Islet of Langerhans (tissue), 1 donor: ENCODE results near the gene PLCD1.
"Not testable (repeated sequence)": the region's sequence is repeated elsewhere in the genome, so short reads cannot be mapped to it uniquely, and the experiment has no call there.

Source experiments
- FAIRE-seq: peaks from one replicate; lab custom pipeline; 2011; peaks lifted over from hg19 to GRCh38; lab: Jason Lieb, UNC

Gene PLCD1

GRCh38 chr3:38036906-38037305 is 7.5 kb upstream of the PLCD1 start:
- no peak for FAIRE-seq

DNA sequence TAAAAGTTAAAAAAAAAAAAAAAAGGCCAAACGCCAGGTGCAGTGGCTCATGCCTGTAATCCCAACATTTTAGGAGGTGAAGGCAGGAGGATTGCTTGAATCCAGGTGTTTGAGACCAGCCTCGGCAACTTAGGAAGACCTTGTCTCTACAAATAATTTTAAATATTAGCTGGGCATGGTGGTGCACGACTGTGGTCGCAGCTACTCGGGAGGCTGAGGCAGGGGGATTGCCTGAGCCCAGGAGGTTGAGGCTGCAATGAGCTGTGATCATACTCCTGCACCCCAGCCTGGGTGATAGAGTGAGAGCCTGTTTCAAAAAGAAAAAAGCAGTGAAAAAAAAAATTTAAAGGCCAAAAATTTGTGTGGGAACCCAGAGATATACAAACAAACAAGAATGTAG is 6.8 kb upstream of the PLCD1 start:
- no peak for FAIRE-seq

DNA sequence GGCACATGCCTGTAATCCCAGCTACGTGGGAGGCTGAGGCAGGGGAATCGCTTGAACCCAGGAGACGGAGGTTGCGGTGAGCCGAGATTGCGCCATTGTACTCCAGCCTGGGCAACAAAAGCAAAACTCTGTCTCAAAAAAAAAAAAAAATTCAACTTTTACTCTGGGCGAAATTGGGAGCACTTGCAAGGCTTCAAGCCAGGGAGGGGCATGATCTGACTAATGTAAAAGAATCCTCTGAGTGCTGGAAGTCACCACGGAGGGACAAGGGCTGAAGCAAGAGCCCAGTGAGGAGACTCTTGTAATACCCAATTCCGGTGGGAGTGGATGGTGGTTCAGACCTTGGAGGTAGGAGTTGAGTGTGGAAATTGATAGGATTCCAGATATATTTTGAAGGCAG is 4.9 kb upstream of the PLCD1 start:
- FAIRE-seq: not testable (repeated sequence)

DNA sequence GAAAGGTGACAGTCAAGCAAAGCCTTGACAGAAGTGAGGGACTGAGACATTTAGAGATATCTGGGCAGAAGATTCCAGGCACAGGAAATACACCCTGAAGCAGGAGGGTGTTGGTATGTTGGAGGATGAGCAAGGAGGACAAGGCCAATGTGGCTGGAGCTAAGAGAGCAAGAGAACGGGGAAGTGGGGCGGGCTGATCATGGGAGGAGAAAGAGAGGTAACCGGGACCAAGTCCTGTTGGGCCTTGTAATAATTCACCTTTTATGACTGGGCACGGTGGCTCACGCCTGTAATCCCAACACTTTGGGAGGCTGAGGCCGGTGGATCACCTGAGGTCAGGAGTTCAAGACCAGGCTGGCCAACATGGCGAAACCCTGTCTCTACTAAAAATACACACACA is 4.1 kb upstream of the PLCD1 start:
- not testable (repeated sequence) for FAIRE-seq

GRCh38 chr3:38032328-38032865 is 3.0 kb upstream of the PLCD1 start:
- no peak for FAIRE-seq

- no peak for FAIRE-seq
Observed at GRCh38 chr3:38031022-38031994, 1.9 kb upstream of the PLCD1 start.

- no peak for FAIRE-seq
Observed at GRCh38 chr3:38030126-38031021, 932 bp upstream of the PLCD1 start.

DNA sequence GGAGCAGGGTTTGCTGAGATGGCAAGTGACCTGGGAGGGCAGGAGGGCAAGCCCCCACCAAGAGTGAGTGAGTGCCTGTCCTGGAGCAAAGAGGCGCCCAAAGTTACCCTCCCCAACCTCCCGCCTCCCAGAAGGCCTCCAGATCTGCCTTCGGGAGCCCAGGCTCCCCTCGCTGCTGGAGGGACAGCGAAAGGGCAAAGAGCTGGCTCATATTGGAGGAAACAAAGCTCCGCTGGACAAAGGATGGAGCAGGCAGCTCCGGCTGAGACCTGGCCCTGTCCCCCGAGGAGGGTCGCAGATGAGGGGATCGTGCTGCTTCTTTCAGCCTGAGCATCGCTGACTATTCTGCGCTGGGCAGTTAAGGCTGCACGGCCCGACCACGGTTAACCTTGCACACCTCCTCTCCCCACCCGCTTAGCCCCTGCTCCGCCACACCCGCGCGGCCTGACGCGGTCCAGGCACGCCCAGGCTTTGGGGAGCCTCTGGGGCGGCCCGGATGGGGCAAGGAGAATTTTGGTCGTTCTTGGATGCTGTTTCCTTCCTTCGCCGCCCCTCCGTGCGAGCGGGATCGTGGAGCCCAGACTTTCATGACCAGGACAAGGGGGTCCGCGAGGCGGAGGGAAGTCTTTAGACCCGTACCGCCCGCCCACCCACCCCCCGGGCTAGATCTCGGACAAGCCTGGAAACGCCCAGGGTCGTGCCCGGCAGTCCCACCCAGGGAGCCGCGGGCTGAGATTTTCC is 651 bp downstream of the PLCD1 start:
- FAIRE-seq: no peak

- no peak for FAIRE-seq
Observed at GRCh38 chr3:38027466-38028465, 1.7 kb downstream of the PLCD1 start.

DNA sequence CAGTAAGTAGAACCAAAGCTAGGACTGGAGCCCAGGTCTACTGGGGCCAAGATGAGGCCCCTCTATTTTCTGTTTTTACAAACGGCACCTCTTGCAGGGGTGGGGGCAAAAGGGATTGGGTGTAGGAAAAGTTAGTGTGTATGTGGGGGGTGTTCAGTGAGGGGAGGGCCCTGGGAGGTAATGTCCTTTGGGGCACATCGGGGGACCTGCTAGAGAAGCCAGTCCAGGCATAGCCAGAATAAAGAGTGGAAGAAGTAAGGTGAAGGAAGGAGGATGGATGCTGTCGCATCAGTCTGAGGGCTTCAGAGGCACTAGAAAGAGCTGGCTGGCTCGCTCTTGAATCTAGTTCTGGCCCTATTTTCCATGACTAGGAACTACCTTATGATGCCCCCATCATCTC is 2.6 kb downstream of the PLCD1 start:
- no peak for FAIRE-seq

DNA sequence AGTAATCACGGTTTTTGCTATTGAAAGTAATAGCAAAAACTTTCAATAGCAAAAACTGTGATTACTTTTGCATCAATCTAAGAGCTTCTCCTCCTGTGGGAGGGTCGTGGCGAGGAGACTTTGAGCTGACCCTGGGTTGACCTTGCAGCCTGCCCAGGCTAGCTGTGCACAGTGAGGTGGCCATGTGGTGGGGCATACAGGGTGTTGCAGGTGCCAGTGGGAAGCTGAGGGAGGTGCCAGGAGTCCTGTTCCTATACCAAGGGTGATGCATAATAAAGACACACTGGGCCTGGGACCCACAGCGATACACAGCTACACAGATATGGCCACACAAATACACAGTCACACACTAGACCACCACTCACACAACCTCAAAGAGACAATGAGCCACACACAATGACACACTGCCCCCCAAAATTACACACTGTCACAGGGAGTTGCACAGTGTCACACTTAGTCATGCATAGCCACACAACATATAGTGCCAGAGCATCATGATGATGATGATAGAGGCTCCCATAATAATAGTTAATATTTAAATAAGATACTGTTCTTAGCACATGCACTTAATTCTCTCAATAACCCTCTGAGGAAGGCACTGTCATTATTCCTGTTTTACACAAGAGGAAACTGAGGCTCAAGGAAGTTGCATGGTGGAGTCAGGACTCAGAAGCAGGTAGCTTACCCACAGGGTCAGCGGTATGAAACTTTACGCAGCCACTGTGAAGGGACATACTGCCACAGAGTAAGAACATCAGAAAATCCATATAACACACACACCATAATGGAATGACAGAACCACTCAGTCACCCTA is 6.3 kb downstream of the PLCD1 start:
- FAIRE-seq: no peak

DNA sequence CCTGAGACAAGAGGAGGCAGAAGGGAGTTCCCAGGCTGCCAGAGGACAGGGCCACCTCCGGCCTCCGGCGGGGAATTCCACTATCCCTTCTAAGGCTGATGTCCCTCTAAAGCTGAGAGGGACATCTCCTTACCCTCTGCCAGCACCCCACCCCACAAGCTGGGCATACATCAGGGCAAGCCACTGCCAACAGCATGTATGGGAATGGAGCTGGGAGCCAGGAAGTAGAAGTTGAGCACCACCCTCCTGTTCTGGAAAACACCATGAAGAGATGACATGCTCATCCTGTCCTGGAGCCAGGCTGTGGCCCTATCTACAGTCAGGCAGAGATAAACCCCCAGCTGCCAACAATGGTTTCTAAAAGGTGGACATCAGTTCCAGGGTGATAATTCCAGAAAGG is 7.1 kb downstream of the PLCD1 start:
- FAIRE-seq: no peak

DNA sequence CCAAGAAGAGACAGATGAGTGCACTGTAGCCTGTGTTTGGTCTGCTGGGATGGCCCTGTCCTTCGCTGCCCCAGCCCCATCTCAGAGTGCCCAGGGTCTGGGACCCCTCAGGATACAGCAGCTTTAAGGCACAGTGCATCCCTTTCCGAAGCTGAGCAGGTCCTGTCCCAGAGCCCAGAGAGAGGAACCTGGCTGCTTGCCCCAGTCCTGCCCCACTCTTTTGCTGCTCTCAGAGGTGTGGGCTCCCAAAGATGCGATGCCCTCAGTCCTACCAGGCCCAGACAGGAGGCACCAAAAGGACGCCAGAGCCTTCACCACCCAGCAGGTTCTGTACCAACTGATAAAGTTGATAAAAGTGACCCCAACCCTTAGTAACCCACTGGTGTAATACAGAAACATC is 8.2 kb downstream of the PLCD1 start:
- FAIRE-seq: no peak

GRCh38 chr3:38020342-38020726 is 9.1 kb downstream of the PLCD1 start:
- no peak for FAIRE-seq

- FAIRE-seq: no peak
Observed at GRCh38 chr3:38019658-38020341, 9.6 kb downstream of the PLCD1 start.

- FAIRE-seq: no peak
Observed at GRCh38 chr3:38018296-38019266, 10.9 kb downstream of the PLCD1 start.

DNA sequence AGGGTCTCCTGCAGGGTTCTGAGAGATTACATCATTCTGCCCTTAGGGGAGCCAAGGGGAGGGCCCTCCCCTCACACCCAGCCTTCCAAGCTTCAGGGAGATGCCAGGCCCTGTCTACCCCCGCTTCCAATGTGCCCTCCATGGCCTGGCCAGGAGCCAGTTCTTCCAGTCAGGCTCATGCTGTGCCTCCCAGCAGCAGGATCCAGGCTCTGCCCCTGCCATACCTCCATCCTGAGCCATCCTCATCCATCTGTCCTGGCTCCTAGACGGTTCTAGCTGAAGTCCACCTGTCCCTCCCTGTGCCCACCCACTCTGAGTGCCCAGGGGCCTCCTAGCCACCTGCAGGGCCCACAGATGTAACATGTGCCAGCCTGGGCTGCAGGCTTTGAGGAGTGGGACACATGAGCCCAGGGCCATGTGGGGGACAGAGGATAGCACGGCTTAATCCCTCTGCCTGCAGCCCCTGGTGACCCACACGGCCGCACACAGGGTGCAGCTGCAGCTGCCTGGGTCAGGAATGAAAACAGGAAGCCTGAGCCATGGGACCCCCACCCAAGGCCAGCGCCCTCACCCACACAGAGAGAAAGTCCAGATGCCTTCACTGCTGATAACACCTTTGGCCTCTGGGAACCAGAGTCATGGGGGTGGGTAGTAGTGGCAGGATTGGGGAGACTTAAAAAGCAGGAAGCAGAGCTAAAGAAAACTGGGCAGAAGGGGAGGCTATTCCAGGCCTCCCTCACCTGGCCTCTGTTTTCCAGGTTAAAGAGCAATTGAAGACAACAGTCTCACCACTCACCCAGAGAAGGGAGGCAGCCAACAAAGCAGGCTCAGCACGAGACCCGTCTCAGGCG is 11.8 kb downstream of the PLCD1 start:
- no peak for FAIRE-seq
